Mesothelial cell of epicardium (in vitro differentiated cells): ENCODE data around the gene GSS. TPM values are rescaled to one million over a fixed set of nuclear protein-coding genes. Genes with fewer than 3 reads are reported as not detected.

Experiments used
- DNase-seq, 2 experiments: peaks; one replicate each; pipeline ENCODE4 v3.0.0; 2021; ENCODE audit warnings: low spot score in 2 of 2; ENCODE audit not compliant: unreplicated experiment in 2 of 2
- H3K27ac Mint-ChIP-seq: 2 replicates; pipeline ENCODE4 v1.8.0; 2021; ENCODE audit warnings: mixed read lengths
- H3K27me3 Mint-ChIP-seq: 2 replicates; pipeline ENCODE4 v1.8.0; 2021; ENCODE audit warnings: low read depth, mixed read lengths
- H3K36me3 Mint-ChIP-seq: 2 replicates; pipeline ENCODE4 v1.8.0; 2021; ENCODE audit warnings: mixed read lengths
- H3K4me1 Mint-ChIP-seq: 2 replicates; pipeline ENCODE4 v1.8.0; 2021; ENCODE audit warnings: mixed read lengths
- H3K4me3 Mint-ChIP-seq: 2 replicates; pipeline ENCODE4 v1.8.0; 2021; ENCODE audit warnings: mild to moderate bottlenecking, moderate library complexity, mixed read lengths
- H3K9me3 Mint-ChIP-seq: 2 replicates; pipeline ENCODE4 v1.8.0; 2021; ENCODE audit warnings: mixed read lengths
- CTCF ChIP-seq: fragments of 200-600 bp; sonication (generic); IDR thresholded peaks from one replicate; pipeline ENCODE4 v1.5.0; 2021; ENCODE audit warnings: antibody characterized with exemption; ENCODE audit not compliant: unreplicated experiment
- total RNA-seq: library from RNA; stranded (reverse); gene quantifications from 3 replicates; pipeline ENCODE4 v1.2.1, GENCODE V29; 2021

Gene GSS
- total RNA-seq, 1 donor from 2014 or later = 54.8 TPM

DNA sequence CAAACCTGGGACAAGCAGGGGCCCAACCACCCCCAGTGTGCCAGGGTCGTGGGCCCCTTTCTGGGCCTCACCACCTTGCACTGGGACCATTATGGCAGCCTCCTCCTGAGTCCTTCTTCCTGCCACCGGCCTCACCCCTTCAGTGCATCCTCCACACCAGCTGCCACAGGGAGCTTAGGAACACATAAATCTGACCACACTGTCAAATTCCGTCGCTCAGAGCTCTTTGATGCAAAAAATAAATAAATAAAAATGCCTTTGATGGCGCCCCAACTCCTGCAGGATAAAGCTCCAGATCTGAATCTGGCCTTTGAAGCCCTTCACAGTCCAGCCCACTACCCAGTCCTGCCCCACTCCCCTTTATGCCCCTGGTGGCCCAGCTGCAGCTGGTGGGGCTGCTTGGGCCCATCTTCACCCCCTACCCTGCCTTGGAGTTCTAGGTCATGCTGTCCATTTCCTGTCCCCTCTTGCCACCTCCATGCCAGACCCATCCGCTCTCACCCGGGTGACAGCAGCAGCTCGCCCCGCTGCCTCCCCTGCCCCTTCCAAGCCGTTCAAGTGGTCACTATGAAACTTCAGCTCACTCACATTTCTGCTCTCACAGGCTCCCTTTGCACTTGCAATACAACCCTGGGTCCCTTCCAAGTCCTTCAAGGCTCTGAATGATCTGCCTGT lies 16.1 kb upstream of the GSS start:
- H3K4me1 Mint-ChIP-seq = peaks cover 29% of the 10 kb centered on the region
- H3K27me3 Mint-ChIP-seq = peaks cover 3% of the 10 kb centered on the region
- no peak for DNase-seq
- no peak overlapping the region for H3K4me3 Mint-ChIP-seq
- no peak overlapping the region for H3K27ac Mint-ChIP-seq
- no peak for TF ChIP-seq CTCF
- H3K9me3 Mint-ChIP-seq = no peaks in the 10 kb centered on the region
- no peaks in the 10 kb centered on the region for H3K36me3 Mint-ChIP-seq

- Mint-ChIP-seq H3K27me3 (no peaks in the 10 kb centered on the region), H3K27ac (no peak overlapping the region), H3K36me3 (no peaks in the 10 kb centered on the region), H3K9me3 (no peaks in the 10 kb centered on the region), H3K4me3 (no peak overlapping the region), H3K4me1 (peaks cover 29% of the 10 kb centered on the region)
- no peak for DNase-seq
- TF ChIP-seq CTCF = no peak
These were observed 15.4 kb upstream of the GSS start for GRCh38 chr20:34970846-34971560.

DNA sequence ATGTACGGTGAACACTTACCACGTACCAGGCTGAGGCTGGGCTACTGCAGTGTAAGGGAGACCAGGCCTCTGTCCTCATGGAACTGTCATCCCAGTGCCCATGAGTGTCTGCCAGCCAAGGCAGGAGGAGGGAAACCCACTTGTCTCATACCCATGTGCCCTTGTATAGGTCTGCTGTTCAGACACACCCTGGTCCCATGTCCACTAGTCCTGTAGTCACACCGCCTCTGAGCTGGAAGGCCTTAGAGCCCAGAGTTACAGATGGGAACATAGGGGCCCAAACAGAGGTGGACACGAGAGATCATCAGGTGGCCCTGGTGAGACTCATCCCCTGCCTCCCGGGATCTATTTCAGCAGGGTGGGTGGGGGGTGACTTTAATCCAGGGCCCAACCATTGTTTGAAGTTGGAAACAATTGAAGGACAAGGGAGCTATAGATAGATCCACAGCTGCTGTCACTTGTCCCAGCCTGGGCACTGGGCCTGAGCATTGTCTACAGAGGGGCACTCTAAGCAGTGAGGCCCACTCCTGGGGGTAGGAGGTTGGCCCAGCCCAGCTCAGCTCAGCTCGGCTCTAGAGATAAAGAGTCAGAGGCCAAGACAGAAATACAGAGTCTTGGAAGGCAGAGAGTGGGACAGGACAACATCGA lies 14.7 kb upstream of the GSS start:
- Mint-ChIP-seq H3K4me3 (no peak overlapping the region), H3K4me1 (peaks cover 29% of the 10 kb centered on the region), H3K27me3 (no peaks in the 10 kb centered on the region), H3K36me3 (no peaks in the 10 kb centered on the region), H3K27ac (no peak overlapping the region), H3K9me3 (no peaks in the 10 kb centered on the region)
- no peak for TF ChIP-seq CTCF
- DNase-seq = no peak

- no peaks in the 10 kb centered on the region for H3K36me3 Mint-ChIP-seq
- no peak for TF ChIP-seq CTCF
- no peaks in the 10 kb centered on the region for H3K27me3 Mint-ChIP-seq
- DNase-seq = no peak
- no peak overlapping the region for H3K27ac Mint-ChIP-seq
- peaks cover 29% of the 10 kb centered on the region for H3K4me1 Mint-ChIP-seq
- H3K9me3 Mint-ChIP-seq = no peaks in the 10 kb centered on the region
- H3K4me3 Mint-ChIP-seq = no peak overlapping the region
These were observed 12.6 kb upstream of the GSS start for GRCh38 chr20:34968042-34968775.

- H3K27ac Mint-ChIP-seq = no peak overlapping the region
- no peak for TF ChIP-seq CTCF
- no peaks in the 10 kb centered on the region for H3K27me3 Mint-ChIP-seq
- no peak overlapping the region for H3K4me3 Mint-ChIP-seq
- DNase-seq = no peak
- no peaks in the 10 kb centered on the region for H3K9me3 Mint-ChIP-seq
- H3K36me3 Mint-ChIP-seq = no peaks in the 10 kb centered on the region
- peaks cover 24% of the 10 kb centered on the region for H3K4me1 Mint-ChIP-seq
These were observed 11.8 kb upstream of the GSS start for GRCh38 chr20:34967421-34967820.
